PC-3 (cell line): ENCODE results near the gene HDLBP. TPM values are rescaled to one million over a fixed set of nuclear protein-coding genes. Genes with fewer than 3 reads are reported as not detected.

ENCODE experiments used
- ATAC-seq: fragments of 200-7000 bp; cut with Tn5 transposase; 2 replicates; pipeline ENCODE4 v1.9.1; 2020; ENCODE audit warnings: mild to moderate bottlenecking, moderate library complexity
- Bru-seq: library from RNA; stranded (reverse); fragments of 400-500 nt; gene quantifications from one replicate; lab custom pipeline; 2021; lab: Mats Ljungman, UMichigan
- BruChase-seq, 2 experiments: library from RNA; stranded (reverse); fragments of 400-500 nt; gene quantifications; one replicate each; lab custom pipeline; 2021; lab: Mats Ljungman, UMichigan
- BruUV-seq: library from RNA; stranded (reverse); fragments of 400-500 nt; replicated peaks from 2 replicates; lab custom pipeline; 2021; lab: Mats Ljungman, UMichigan
- CTCF ChIA-PET: fragments of 300-600 bp; sonication (Branson Sonifier 250); formaldehyde crosslinking; loops from one replicate; lab custom pipeline; 2022; ENCODE audit warnings: antibody characterized with exemption; lab: Charles Lee
- POLR2A ChIA-PET: fragments of 300-600 bp; sonication (Branson Sonifier 250); formaldehyde crosslinking; loops from one replicate; lab custom pipeline; 2022; ENCODE audit warnings: antibody characterized with exemption; ENCODE audit not compliant: unreplicated experiment; lab: Charles Lee
- DNase-seq: peaks from one replicate; pipeline ENCODE4 v3.0.0-alpha.2; 2015
- H2AFZ ChIP-seq: fragments of 300-600 bp; sonication (generic); 2 replicates; pipeline ENCODE4 v1.6.0; 2016; ENCODE audit warnings: antibody characterized with exemption, low read length
- H3F3A ChIP-seq: fragments of 300-600 bp; sonication (generic); one replicate; pipeline ENCODE4 v1.6.0; 2017; ENCODE audit warnings: antibody characterized with exemption, low read length, control low read depth, mild to moderate bottlenecking; ENCODE audit not compliant: unreplicated experiment
- H3K27ac ChIP-seq: fragments of 300-600 bp; sonication (generic); 2 replicates; pipeline ENCODE4 v1.5.1; 2016; ENCODE audit warnings: mild to moderate bottlenecking, low read length
- H3K27me3 ChIP-seq: fragments of 300-600 bp; sonication (generic); 2 replicates; pipeline ENCODE4 v1.6.1; 2016; ENCODE audit warnings: low read length, mixed read lengths
- H3K36me3 ChIP-seq: fragments of 300-600 bp; sonication (generic); 2 replicates; pipeline ENCODE4 v1.6.1; 2016; ENCODE audit warnings: low read depth, mixed run types, low read length, mixed read lengths
- H3K4me1 ChIP-seq: fragments of 300-600 bp; sonication (generic); 2 replicates; pipeline ENCODE4 v1.5.1; 2016; ENCODE audit warnings: low read length; ENCODE audit not compliant: insufficient read depth
- H3K4me2 ChIP-seq: fragments of 300-600 bp; sonication (generic); 2 replicates; pipeline ENCODE4 v1.6.0; 2016; ENCODE audit warnings: low read length
- H3K4me3 ChIP-seq: fragments of 300-600 bp; sonication (generic); 2 replicates; pipeline ENCODE4 v1.5.1; 2016; ENCODE audit warnings: mild to moderate bottlenecking, low read length, mixed read lengths
- H3K79me2 ChIP-seq: fragments of 300-600 bp; sonication (generic); 2 replicates; pipeline ENCODE4 v1.6.1; 2017; ENCODE audit warnings: low read length, mixed read lengths
- H3K9ac ChIP-seq: fragments of 300-600 bp; sonication (generic); 2 replicates; pipeline ENCODE4 v1.6.0; 2016; ENCODE audit warnings: mild to moderate bottlenecking, low read length
- H3K9me2 ChIP-seq: fragments of 300-600 bp; sonication (generic); replicated peaks from 2 replicates; pipeline ENCODE4 v1.6.1; 2016; ENCODE audit warnings: mixed run types, low read length, mixed read lengths
- H3K9me3 ChIP-seq: fragments of 300-600 bp; sonication (generic); 2 replicates; pipeline ENCODE4 v1.6.1; 2016; ENCODE audit warnings: low read length, mixed read lengths
- H4K20me1 ChIP-seq: fragments of 300-600 bp; sonication (generic); 2 replicates; pipeline ENCODE4 v1.6.1; 2016; ENCODE audit warnings: low read length, mixed read lengths
- EZH2 ChIP-seq: fragments of 300-600 bp; sonication (generic); IDR thresholded peaks from one replicate; pipeline ENCODE4 v1.6.1; 2017; ENCODE audit warnings: antibody characterized with exemption, mild to moderate bottlenecking, low read length; ENCODE audit not compliant: unreplicated experiment
- EZH2phosphoT487 ChIP-seq: fragments of 300-600 bp; sonication (generic); IDR thresholded peaks from 2 replicates; pipeline ENCODE4 v1.6.1; 2018; ENCODE audit warnings: mild to moderate bottlenecking, antibody characterized with exemption, low read length, borderline replicate concordance
- intact Hi-C: fragments of 100-400 bp; cut with micrococcal nuclease; formaldehyde crosslinking; loops from 2 replicates; pipeline ENCODE4 v1.9.0; 2023
- long read RNA-seq: library from polyadenylated mRNA; unstranded; transcript quantifications from one replicate; pipeline ENCODE4 v2.0.0, GENCODE V29; 2021; ENCODE audit not compliant: unreplicated experiment
- total RNA-seq: library from RNA; depleted of rRNA; stranded (reverse); fragments of >200 nt; gene quantifications from 2 replicates; pipeline ENCODE4 v1.2.3, GENCODE V29; 2014; rRNA removed
- TF ChIP-seq, protein P1 (sequence below): fragments of 300-600 bp; sonication (generic); conservative IDR thresholded peaks from 2 replicates; pipeline ENCODE4 v1.5.1; 2017; ENCODE audit warnings: antibody characterized with exemption, low read depth, mild to moderate bottlenecking, low read length

HDLBP gene, protein sequence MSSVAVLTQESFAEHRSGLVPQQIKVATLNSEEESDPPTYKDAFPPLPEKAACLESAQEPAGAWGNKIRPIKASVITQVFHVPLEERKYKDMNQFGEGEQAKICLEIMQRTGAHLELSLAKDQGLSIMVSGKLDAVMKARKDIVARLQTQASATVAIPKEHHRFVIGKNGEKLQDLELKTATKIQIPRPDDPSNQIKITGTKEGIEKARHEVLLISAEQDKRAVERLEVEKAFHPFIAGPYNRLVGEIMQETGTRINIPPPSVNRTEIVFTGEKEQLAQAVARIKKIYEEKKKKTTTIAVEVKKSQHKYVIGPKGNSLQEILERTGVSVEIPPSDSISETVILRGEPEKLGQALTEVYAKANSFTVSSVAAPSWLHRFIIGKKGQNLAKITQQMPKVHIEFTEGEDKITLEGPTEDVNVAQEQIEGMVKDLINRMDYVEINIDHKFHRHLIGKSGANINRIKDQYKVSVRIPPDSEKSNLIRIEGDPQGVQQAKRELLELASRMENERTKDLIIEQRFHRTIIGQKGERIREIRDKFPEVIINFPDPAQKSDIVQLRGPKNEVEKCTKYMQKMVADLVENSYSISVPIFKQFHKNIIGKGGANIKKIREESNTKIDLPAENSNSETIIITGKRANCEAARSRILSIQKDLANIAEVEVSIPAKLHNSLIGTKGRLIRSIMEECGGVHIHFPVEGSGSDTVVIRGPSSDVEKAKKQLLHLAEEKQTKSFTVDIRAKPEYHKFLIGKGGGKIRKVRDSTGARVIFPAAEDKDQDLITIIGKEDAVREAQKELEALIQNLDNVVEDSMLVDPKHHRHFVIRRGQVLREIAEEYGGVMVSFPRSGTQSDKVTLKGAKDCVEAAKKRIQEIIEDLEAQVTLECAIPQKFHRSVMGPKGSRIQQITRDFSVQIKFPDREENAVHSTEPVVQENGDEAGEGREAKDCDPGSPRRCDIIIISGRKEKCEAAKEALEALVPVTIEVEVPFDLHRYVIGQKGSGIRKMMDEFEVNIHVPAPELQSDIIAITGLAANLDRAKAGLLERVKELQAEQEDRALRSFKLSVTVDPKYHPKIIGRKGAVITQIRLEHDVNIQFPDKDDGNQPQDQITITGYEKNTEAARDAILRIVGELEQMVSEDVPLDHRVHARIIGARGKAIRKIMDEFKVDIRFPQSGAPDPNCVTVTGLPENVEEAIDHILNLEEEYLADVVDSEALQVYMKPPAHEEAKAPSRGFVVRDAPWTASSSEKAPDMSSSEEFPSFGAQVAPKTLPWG (N-terminal part only)
- total RNA-seq (410 and 505 TPM in 2 replicates), Bru-seq, nascent RNA (percentile 95 among the genes with signal in this experiment), BruChase-seq, experiment 1, labeled RNA remaining after a 6-hour chase (percentile 97 among the genes with signal in this experiment), BruChase-seq, experiment 2, labeled RNA remaining after a 2-hour chase (percentile 97 among the genes with signal in this experiment)
- long read RNA-seq, full-length matches to known transcripts = 892 of 1,397 reads
- long read RNA-seq, partial matches to known transcripts = 292 of 1,397 reads
- long read RNA-seq, other reads (novel, unspliced or antisense) = 213 of 1,397 reads

DNA sequence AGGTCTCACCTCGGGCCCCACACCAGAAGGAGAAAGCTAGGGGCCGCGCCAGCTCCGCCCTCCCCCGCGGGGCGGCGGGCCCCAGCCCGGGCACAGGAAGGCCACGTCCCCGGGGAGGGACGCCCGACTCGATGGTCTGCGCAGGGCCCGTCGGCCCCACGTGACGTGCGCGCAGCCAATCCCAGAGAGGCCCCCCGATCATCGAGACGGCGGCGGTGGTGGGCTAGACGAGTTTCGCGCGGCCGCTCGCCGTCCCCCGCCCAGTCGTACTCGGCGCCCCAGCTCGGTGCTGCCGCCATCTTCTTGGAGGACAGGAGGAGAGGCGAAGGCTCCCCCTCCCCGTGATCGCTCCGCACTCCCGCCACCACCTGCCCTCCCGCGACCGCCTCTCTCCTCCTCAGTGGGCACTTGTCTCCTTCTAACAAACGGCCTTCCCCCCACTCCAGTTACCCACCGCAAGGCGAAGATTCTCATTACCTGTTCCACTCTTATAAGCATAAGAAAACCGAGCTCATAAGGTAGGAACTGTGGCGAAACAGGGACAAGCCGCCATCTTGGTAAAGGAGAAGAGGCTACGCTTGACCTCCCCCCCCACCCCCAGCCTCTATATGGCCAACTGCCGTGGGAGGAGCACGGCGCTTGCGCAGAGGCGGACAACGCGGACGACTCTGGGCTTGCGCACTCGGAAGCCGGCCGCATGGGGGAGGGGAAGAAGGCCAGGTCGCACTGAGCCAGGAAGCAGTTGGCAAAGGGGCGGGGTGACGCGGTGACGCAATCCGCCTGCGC, at the start of gene HDLBP:
HDLBP (minus strand) TSS at position 580 of the 786 bp plus-strand sequence. CDS start 48,803 bp downstream, outside the sequence.
- Histone ChIP-seq H2AFZ (peak within 1 kb of the TSS; percentile 86), H3K4me1 (peaks cover 51% of the 10 kb centered on the region), H3K79me2 (peaks cover 92% of the 10 kb centered on the region), H3K4me2 (peak within 1 kb of the TSS; percentile 100), H3K36me3 (peaks cover 3% of the 10 kb centered on the region; the same call in 1 of the 2 replicates), H3F3A (no peaks in the 10 kb centered on the region), H3K27ac (peak within 1 kb of the TSS; percentile 97), H3K9me3 (no peaks in the 10 kb centered on the region), H3K9me2 (no peaks in the 10 kb centered on the region), H3K4me3 (peak within 1 kb of the TSS; percentile 98), H3K9ac (peak within 1 kb of the TSS; percentile 100), H3K27me3 (no peaks in the 10 kb centered on the region), H4K20me1 (peaks cover 42% of the 10 kb centered on the region)
- BruUV-seq = no TSS peak
- TF ChIP-seq EZH2phosphoT487 (no peak), EZH2 (no peak)
- TF ChIP-seq, protein P1, sequence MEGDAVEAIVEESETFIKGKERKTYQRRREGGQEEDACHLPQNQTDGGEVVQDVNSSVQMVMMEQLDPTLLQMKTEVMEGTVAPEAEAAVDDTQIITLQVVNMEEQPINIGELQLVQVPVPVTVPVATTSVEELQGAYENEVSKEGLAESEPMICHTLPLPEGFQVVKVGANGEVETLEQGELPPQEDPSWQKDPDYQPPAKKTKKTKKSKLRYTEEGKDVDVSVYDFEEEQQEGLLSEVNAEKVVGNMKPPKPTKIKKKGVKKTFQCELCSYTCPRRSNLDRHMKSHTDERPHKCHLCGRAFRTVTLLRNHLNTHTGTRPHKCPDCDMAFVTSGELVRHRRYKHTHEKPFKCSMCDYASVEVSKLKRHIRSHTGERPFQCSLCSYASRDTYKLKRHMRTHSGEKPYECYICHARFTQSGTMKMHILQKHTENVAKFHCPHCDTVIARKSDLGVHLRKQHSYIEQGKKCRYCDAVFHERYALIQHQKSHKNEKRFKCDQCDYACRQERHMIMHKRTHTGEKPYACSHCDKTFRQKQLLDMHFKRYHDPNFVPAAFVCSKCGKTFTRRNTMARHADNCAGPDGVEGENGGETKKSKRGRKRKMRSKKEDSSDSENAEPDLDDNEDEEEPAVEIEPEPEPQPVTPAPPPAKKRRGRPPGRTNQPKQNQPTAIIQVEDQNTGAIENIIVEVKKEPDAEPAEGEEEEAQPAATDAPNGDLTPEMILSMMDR = peak; percentile 58
- intact Hi-C loops = loop anchor here (2.0 kb wide), 1 partner anchor 42 kb away; no protein-coding TSS in a partner anchor
- CTCF ChIA-PET = interaction anchor here (0.8 kb wide), 1 partner anchor 166 kb away, joined by 4 read pairs; the partner anchor contains the start of gene PASK
- POLR2A ChIA-PET = interaction anchor here (0.6 to 0.7 kb wide), 7 partner anchors 13 to 728 kb away, joined by 3 to 6 read pairs (median 4); no protein-coding TSS in a partner anchor
- ATAC-seq (peak; percentile 87), DNase-seq (peak; percentile 97)

DNA sequence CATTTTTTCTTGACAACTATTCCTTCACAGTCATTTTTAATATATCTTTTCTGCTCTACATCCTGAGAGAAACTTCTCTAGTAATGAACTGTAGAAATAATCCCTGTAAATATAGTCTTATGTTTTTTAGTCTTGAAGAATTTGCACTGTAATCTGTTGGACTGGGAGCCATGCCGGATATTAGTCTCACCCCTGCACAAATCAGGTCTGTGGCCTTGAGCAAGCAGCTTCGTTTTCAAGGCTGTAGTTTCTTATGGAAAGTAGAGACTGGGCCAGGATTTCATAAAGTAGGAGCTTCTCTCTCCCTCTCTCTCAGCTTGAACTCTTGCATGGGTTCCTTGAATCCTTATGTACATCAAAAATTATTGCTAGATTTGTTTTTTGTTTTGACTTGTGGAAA, 49.3 kb upstream of the HDLBP start:
- ChIA-PET CTCF (no interaction called here), POLR2A (no interaction called here)
- H3K9ac ChIP-seq = no peak overlapping the region
- DNase-seq (no peak), ATAC-seq (no peak)
- no peak overlapping the region for H2AFZ ChIP-seq
- no peak overlapping the region for H3K4me2 ChIP-seq
- no TSS peak for BruUV-seq
- intact Hi-C loops = no loop called here
- H3K36me3 ChIP-seq = no peaks in the 10 kb centered on the region; the same call in 1 of the 2 replicates
- H3K9me3 ChIP-seq = no peaks in the 10 kb centered on the region
- peaks cover 83% of the 10 kb centered on the region for H3K79me2 ChIP-seq
- H3K27me3 ChIP-seq = no peaks in the 10 kb centered on the region
- H3F3A ChIP-seq = no peaks in the 10 kb centered on the region
- TF ChIP-seq, protein P1 = no peak
- no peak for TF ChIP-seq EZH2
- TF ChIP-seq EZH2phosphoT487 = no peak
- H3K4me3 ChIP-seq = no peak overlapping the region
- peaks cover 18% of the 10 kb centered on the region for H4K20me1 ChIP-seq
- peaks cover 14% of the 10 kb centered on the region for H3K4me1 ChIP-seq
- H3K27ac ChIP-seq = no peak overlapping the region
- H3K9me2 ChIP-seq = no peaks in the 10 kb centered on the region
